ENCODE data around the gene SOX9. TPM values are rescaled to one million over a fixed set of nuclear protein-coding genes. Genes with fewer than 3 reads are reported as not detected.

The SOX9 gene
- polyA plus RNA-seq, 2 of the 4 experiments (the other 2 are of a cell fraction): 6.7 to 12.3 TPM

- Histone ChIP-seq H3K4me3 (no peak overlapping the region), H3K4me2 (no peak overlapping the region), H3K4me1 (peaks cover 22% of the 10 kb centered on the region), H3K27ac (no peak overlapping the region), H3K9me3 (no peaks in the 10 kb centered on the region)
- FAIRE-seq: no peak
- ChIA-PET CTCF (interaction anchor here (0.8 to 2.1 kb wide), 4 partner anchors 9 to 24 kb away, joined by 3 to 7 read pairs (median 4); no protein-coding TSS in a partner anchor), POLR2A (interaction anchor here (1.6 kb wide), 1 partner anchor 22 kb away, joined by 6 read pairs; the partner anchor contains the start of gene SOX9)
- no peak for TF ChIP-seq RCOR1 (IDR thresholded peaks at IDR 0.05; ENCODE audit: low read depth, low read length)
- no peak for TF ChIP-seq NR3C1 (IDR thresholded peaks at IDR 0.05)
- no peak for TF ChIP-seq NFE2L2 (conservative IDR thresholded peaks at IDR 0.05; ENCODE audit: low read length)
- no peak for TF ChIP-seq HEYL (CRISPR knock-in tag; IDR thresholded peaks at IDR 0.05)
- TF ChIP-seq ELK1 (IDR thresholded peaks at IDR 0.05; ENCODE audit: low read depth, low read length): no peak
- TF ChIP-seq POLR2A (IDR thresholded peaks at IDR 0.05; ENCODE audit: low read length): no peak
- TF ChIP-seq SMC3 (IDR thresholded peaks at IDR 0.05): no peak
- TF ChIP-seq MAX (IDR thresholded peaks at IDR 0.05): no peak
- TF ChIP-seq ZSCAN20 (CRISPR knock-in tag; IDR thresholded peaks at IDR 0.05): no peak
- no peak for TF ChIP-seq MYC (IDR thresholded peaks at IDR 0.05; ENCODE audit: borderline replicate concordance, low read length)
- no peak for TF ChIP-seq MAFK (IDR thresholded peaks at IDR 0.05; ENCODE audit: partially characterized antibody)
- no peak for TF ChIP-seq USF2 (IDR thresholded peaks at IDR 0.05)
- TF ChIP-seq FOSL2 (IDR thresholded peaks at IDR 0.05): no peak
- no peak for TF ChIP-seq FOSL2 (CRISPR knock-in tag; IDR thresholded peaks at IDR 0.05)
- no peak for TF ChIP-seq KDM5A (IDR thresholded peaks at IDR 0.05)
- 79% methylated on average over 2 of the region's 2 CpGs for WGBS (ENCODE audit: missing lambda C conversion rate)
- ATAC-seq: no peak
- DNase-seq (ENCODE audit: low read depth in 1 of 2, low spot score in 1 of 2): no peak
Observed at GRCh38 chr17:72142614-72143013, 21.8 kb downstream of the SOX9 start.

- DNase-seq (ENCODE audit: low read depth in 1 of 2, low spot score in 1 of 2) (no peak), FAIRE-seq (no peak), ATAC-seq (no peak)
- Histone ChIP-seq H3K4me1 (peaks cover 19% of the 10 kb centered on the region), H3K27ac (no peak overlapping the region), H3K4me3 (no peak overlapping the region), H3K9me3 (no peaks in the 10 kb centered on the region), H3K4me2 (no peak overlapping the region)
- WGBS (ENCODE audit: missing lambda C conversion rate): 85% methylated on average over 5 of the region's 5 CpGs
- ChIA-PET POLR2A (interaction anchor here (1.6 kb wide), 1 partner anchor 22 kb away, joined by 6 read pairs; the partner anchor contains the start of gene SOX9), CTCF (interaction anchor here (0.8 to 2.1 kb wide), 3 partner anchors 9 to 24 kb away, joined by 3 to 7 read pairs (median 4); no protein-coding TSS in a partner anchor)
- no peak for TF ChIP-seq TP53 (CRISPR knock-in tag; IDR thresholded peaks at IDR 0.05)
Observed at GRCh38 chr17:72143245-72143644, 22.4 kb downstream of the SOX9 start.

- TF ChIP-seq KDM5A (IDR thresholded peaks at IDR 0.05) (no peak), PHF8 (IDR thresholded peaks at IDR 0.05; ENCODE audit: borderline replicate concordance, low read depth) (no peak), CBX8 (IDR thresholded peaks at IDR 0.05) (no peak), EHF (CRISPR knock-in tag; IDR thresholded peaks at IDR 0.05) (no peak), CBX2 (IDR thresholded peaks at IDR 0.05; ENCODE audit: borderline replicate concordance, low read depth) (no peak), POLR2A (IDR thresholded peaks at IDR 0.05; ENCODE audit: low read length) (no peak), MAZ (IDR thresholded peaks at IDR 0.05; ENCODE audit: borderline replicate concordance, low read depth, low read length) (no peak), HDAC2 (IDR thresholded peaks at IDR 0.05) (no peak), RCOR1 (IDR thresholded peaks at IDR 0.05; ENCODE audit: low read depth, low read length) (no peak), USF2 (IDR thresholded peaks at IDR 0.05) (no peak), ZC3H11A (IDR thresholded peaks at IDR 0.05) (no peak), FOSB (CRISPR knock-in tag; IDR thresholded peaks at IDR 0.05) (no peak)
- no peak overlapping the region for H3K4me2 ChIP-seq
- WGBS (ENCODE audit: missing lambda C conversion rate): 68% methylated on average over 2 of the region's 2 CpGs
- ChIA-PET POLR2A (interaction anchor here (1.6 kb wide), 1 partner anchor 23 kb away, joined by 6 read pairs; the partner anchor contains the start of gene SOX9), CTCF (no interaction called here)
- H3K4me3 ChIP-seq: no peak overlapping the region
- peaks cover 15% of the 10 kb centered on the region for H3K4me1 ChIP-seq
- DNase-seq (ENCODE audit: low read depth in 1 of 2, low spot score in 1 of 2) (no peak), ATAC-seq (no peak), FAIRE-seq (no peak)
- H3K27ac ChIP-seq: no peak overlapping the region; a peak in 1 of 6 replicates
- H3K9me3 ChIP-seq: no peaks in the 10 kb centered on the region
Observed at GRCh38 chr17:72144101-72144500, 23.3 kb downstream of the SOX9 start.

All from A549 (cell line).